Uterus (tissue), 4 donors: ENCODE results near the gene CPPED1. TPM values are rescaled to one million over a fixed set of nuclear protein-coding genes. Genes with fewer than 3 reads are reported as not detected.
"Not testable (repeated sequence)": the region's sequence is repeated elsewhere in the genome, so short reads cannot be mapped to it uniquely, and the experiment has no call there.

Experiments
- DNase-seq, 2 donors: peaks; one replicate each; pipeline ENCODE4 v3.0.0-alpha.2; 2019 to 2020
- H3K27ac ChIP-seq, 2 donors: fragments of 200-600 bp; sonication (generic); 1 replicate in 1 of 2; 2 replicates in 1 of 2; pipeline ENCODE4 v1.5.1; 2016 to 2018
- H3K27me3 ChIP-seq, 2 donors: fragments of 200-600 bp; sonication (generic); one replicate each; pipeline ENCODE4 v1.5.1; 2018 to 2019; ENCODE audit warnings: control low read depth in 1 of 2
- H3K36me3 ChIP-seq, 2 donors: fragments of 200-600 bp; sonication (generic); one replicate each; pipeline ENCODE4 v1.5.1; 2019; ENCODE audit warnings: control low read depth in 1 of 2
- H3K4me1 ChIP-seq, 2 donors: fragments of 200-600 bp; sonication (generic); one replicate each; pipeline ENCODE4 v1.5.1; 2018 to 2019; ENCODE audit warnings: control low read depth in 1 of 2
- H3K4me3 ChIP-seq, 2 donors: fragments of 200-600 bp; sonication (generic); 1 replicate in 1 of 2; 2 replicates in 1 of 2; pipeline ENCODE4 v1.5.1; 2018 to 2019; ENCODE audit warnings: mild to moderate bottlenecking in 1 of 2
- H3K9me3 ChIP-seq, 2 donors: fragments of 200-600 bp; sonication (generic); one replicate each; pipeline ENCODE4 v1.5.1; 2019; ENCODE audit warnings: control low read depth in 1 of 2
- POLR2A ChIP-seq, 2 donors: fragments of 450-650 bp; IDR thresholded peaks; one replicate each; pipeline ENCODE4 v1.6.1; 2016; ENCODE audit warnings: antibody characterized with exemption in 2 of 2, mild to moderate bottlenecking in 1 of 2, moderate library complexity in 1 of 2
- intact Hi-C: fragments of 100-400 bp; cut with DNase I; formaldehyde crosslinking; loops from one replicate; pipeline ENCODE4 v1.15.1; 2023; ENCODE audit warnings: low total_unique reads
- total RNA-seq, 4 donors: library from RNA; depleted of rRNA in 3 of 4; stranded (reverse); fragments of >200 nt in 3 of 4; gene quantifications; one replicate each; pipeline versions ENCODE4 v1.1.0 to v1.2.4, GENCODE V29; 2014 to 2023
- TF ChIP-seq, protein P1 (sequence below), 4 experiments: fragments of 200-600 bp in 2 of 4; fragments of 450-650 bp in 2 of 4; sonication (generic) in 2 of 4; IDR thresholded peaks; one replicate each; pipeline ENCODE4 v1.5.1; 2016 to 2019; ENCODE audit warnings: antibody characterized with exemption in 4 of 4, mild to moderate bottlenecking in 2 of 4, moderate library complexity in 1 of 4
- donor health status: DM: yes; HTN: yes; CAD: no.

CPPED1 gene
- total RNA-seq, 4 donors from 2014 or later: 1.5 to 9.2 (median 5.5) TPM

GRCh38 chr16:12794486-12795387, 8.9 kb downstream of the CPPED1 start:
- Histone ChIP-seq H3K9me3 (no peaks in the 10 kb centered on the region), H3K27ac (no peak overlapping the region), H3K4me1 (no peaks in the 10 kb centered on the region), H3K36me3 (no peaks in the 10 kb centered on the region), H3K4me3 (no peak overlapping the region), H3K27me3 (no peaks in the 10 kb centered on the region)
- peak in 1 of 2 donors; percentile 63 for DNase-seq
- no peak for TF ChIP-seq POLR2A (IDR thresholded peaks at IDR 0.05)
- TF ChIP-seq, protein P1, sequence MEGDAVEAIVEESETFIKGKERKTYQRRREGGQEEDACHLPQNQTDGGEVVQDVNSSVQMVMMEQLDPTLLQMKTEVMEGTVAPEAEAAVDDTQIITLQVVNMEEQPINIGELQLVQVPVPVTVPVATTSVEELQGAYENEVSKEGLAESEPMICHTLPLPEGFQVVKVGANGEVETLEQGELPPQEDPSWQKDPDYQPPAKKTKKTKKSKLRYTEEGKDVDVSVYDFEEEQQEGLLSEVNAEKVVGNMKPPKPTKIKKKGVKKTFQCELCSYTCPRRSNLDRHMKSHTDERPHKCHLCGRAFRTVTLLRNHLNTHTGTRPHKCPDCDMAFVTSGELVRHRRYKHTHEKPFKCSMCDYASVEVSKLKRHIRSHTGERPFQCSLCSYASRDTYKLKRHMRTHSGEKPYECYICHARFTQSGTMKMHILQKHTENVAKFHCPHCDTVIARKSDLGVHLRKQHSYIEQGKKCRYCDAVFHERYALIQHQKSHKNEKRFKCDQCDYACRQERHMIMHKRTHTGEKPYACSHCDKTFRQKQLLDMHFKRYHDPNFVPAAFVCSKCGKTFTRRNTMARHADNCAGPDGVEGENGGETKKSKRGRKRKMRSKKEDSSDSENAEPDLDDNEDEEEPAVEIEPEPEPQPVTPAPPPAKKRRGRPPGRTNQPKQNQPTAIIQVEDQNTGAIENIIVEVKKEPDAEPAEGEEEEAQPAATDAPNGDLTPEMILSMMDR (IDR thresholded peaks at IDR 0.05): no peak
- intact Hi-C loops: no loop called here

- H3K27ac ChIP-seq: no peak overlapping the region
- no peak overlapping the region for H3K4me3 ChIP-seq
- H3K36me3 ChIP-seq: no peaks in the 10 kb centered on the region
- TF ChIP-seq, protein P1 (IDR thresholded peaks at IDR 0.05): no peak
- TF ChIP-seq POLR2A (IDR thresholded peaks at IDR 0.05): no peak
- no peak for DNase-seq
- no peaks in the 10 kb centered on the region for H3K27me3 ChIP-seq
- intact Hi-C loops: no loop called here
- no peaks in the 10 kb centered on the region for H3K9me3 ChIP-seq
- H3K4me1 ChIP-seq: no peaks in the 10 kb centered on the region
Observed at GRCh38 chr16:12793865-12794240, 9.8 kb downstream of the CPPED1 start.

DNA sequence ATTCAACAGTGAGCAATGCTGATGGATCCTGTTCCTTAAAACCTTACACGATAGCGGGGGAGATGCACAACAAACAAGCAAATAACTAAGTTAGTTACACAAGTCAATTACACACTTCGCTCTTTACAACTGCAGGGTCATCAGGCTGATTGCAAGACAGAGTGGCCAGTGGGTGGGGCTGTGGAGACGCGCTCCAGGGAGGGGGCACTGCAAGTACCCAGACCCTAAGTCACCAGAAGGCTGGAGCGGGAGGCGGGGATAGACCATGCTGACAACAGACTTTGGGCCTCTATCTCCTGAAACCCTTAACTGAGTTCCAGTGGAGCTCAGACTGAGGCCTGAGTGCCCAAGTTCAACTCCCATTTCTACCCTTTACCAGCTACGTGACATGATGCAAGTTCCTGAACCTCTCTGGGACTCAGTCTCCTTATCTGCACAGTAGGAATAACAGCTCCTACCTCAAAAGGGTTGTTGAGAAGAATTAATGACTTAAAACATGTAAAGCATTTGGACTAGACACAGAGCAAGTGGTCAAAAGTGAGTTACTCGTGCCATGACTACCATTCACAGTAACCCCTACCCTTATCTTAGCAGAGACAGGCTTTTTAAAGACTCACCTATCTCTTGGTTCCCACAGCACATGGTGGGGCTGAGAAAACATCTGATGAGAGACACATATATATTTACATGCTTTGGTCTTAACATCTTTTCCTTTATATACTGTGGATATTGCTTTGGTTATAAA, 10.4 kb downstream of the CPPED1 start:
- intact Hi-C loops: no loop called here
- Histone ChIP-seq H3K36me3 (no peaks in the 10 kb centered on the region), H3K4me1 (no peaks in the 10 kb centered on the region), H3K4me3 (no peak overlapping the region), H3K9me3 (no peaks in the 10 kb centered on the region), H3K27me3 (no peaks in the 10 kb centered on the region), H3K27ac (no peak overlapping the region)
- TF ChIP-seq, protein P1 (IDR thresholded peaks at IDR 0.05): no peak
- no peak for TF ChIP-seq POLR2A (IDR thresholded peaks at IDR 0.05)
- DNase-seq: no peak

GRCh38 chr16:12792528-12792927, 11.2 kb downstream of the CPPED1 start:
- H3K4me3 ChIP-seq, DNase-seq, intact Hi-C loops: not testable (repeated sequence)

DNA sequence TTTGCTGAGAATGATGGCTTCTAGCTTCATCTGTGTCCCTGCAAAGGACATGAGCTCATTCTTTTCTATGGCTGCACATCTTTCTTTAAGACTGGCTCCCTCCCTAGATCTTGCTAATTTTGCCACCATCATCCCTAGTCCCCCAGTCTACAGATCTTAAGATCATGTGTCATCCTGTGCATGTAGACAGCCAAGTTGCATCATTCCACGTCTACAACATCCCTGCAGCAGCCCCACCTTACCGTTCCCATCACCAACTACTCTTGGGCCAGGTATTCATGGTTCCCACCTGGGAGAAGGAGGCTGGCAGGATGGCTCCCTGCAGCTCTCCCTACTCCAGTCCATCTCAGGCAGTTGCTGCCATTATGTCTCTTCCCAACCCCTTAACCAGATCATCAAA, 12.3 kb downstream of the CPPED1 start:
- intact Hi-C loops: no loop called here
- TF ChIP-seq, protein P1 (IDR thresholded peaks at IDR 0.05): no peak
- no peak for TF ChIP-seq POLR2A (IDR thresholded peaks at IDR 0.05)
- no peak overlapping the region for H3K27ac ChIP-seq
- H3K4me1 ChIP-seq: no peaks in the 10 kb centered on the region
- H3K27me3 ChIP-seq: no peaks in the 10 kb centered on the region
- no peak for DNase-seq
- H3K9me3 ChIP-seq: no peaks in the 10 kb centered on the region
- no peaks in the 10 kb centered on the region for H3K36me3 ChIP-seq
- H3K4me3 ChIP-seq: no peak overlapping the region

More at GRCh38 chr16:12792528-12792927, 11.2 kb downstream of the CPPED1 start:
- H3K4me1 ChIP-seq, H3K27me3 ChIP-seq, H3K36me3 ChIP-seq, H3K27ac ChIP-seq, H3K9me3 ChIP-seq: not testable (repeated sequence)
